Endothelial cell of umbilical vein (primary cell): ENCODE measurements around the gene SH3GL1.

ENCODE experiments used
- EZH2 ChIP-seq: IDR thresholded peaks from 2 replicates; pipeline ENCODE4 v1.6.1; 2012; ENCODE audit warnings: borderline replicate concordance, low read depth, mild to moderate bottlenecking, moderate library complexity, low read length, inconsistent platforms; ENCODE audit not compliant: severe bottlenecking
- FOS ChIP-seq: IDR thresholded peaks from 2 replicates; pipeline ENCODE4 v1.6.1; 2011; ENCODE audit warnings: mild to moderate bottlenecking, low read length, moderate library complexity, borderline replicate concordance; ENCODE audit not compliant: insufficient read depth
- GATA2 ChIP-seq: IDR thresholded peaks from 2 replicates; pipeline ENCODE4 v1.7.0; 2011; ENCODE audit warnings: low read depth, mild to moderate bottlenecking, moderate library complexity, mixed read lengths, low read length; ENCODE audit not compliant: insufficient read length, insufficient read depth
- MYC ChIP-seq: IDR thresholded peaks from one replicate; pipeline ENCODE4 v1.6.1; 2011; ENCODE audit warnings: mild to moderate bottlenecking, low read depth, low read length
- POLR2A ChIP-seq: IDR thresholded peaks from 2 replicates; pipeline ENCODE4 v1.6.1; 2012; ENCODE audit warnings: low read depth, mild to moderate bottlenecking, control low read depth, low read length
- POLR2AphosphoS5 ChIP-seq: IDR thresholded peaks from 2 replicates; pipeline ENCODE4 v1.6.1; 2012; ENCODE audit warnings: low read depth, mild to moderate bottlenecking, control low read depth, low read length, moderate library complexity; ENCODE audit not compliant: insufficient read depth
- TF ChIP-seq, protein P1 (sequence below), 2 donors: IDR thresholded peaks; 1 replicate in 1 of 2; 2 replicates in 1 of 2; pipeline ENCODE4 v1.5.1; 2011; ENCODE audit warnings: low read length in 2 of 2, mild to moderate bottlenecking in 2 of 2, moderate library complexity in 2 of 2, control low read depth in 1 of 2, inconsistent platforms in 1 of 2, low read depth in 1 of 2; ENCODE audit not compliant: insufficient read depth in 1 of 2; ENCODE audit errors: extremely low read depth in 1 of 2
- TF ChIP-seq, protein P2 (sequence below): IDR thresholded peaks from 2 replicates; pipeline ENCODE4 v1.6.1; 2011; ENCODE audit not compliant: insufficient read depth, insufficient read length

DNA sequence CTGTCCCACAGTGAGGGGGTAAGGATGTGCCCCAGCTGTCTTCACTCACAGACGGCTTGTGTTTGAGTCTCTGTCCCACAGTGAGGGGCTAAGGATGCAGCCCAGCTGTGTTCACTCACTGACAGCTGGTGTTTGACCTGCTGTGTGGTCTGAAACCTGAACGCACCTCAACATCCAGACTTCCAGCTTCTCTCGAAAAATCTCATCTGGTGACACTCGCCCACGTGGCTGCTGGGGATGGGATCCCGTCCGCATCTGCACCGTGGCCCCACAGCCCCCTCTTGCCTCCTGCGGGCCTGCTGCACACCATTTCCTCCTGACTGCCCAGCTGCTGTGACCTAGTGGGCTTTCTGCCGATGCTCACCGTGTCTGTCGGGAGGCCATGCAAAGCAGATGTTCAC is 29.4 kb upstream of the SH3GL1 start:
- TF ChIP-seq GATA2, result no peak
- TF ChIP-seq, protein P1, sequence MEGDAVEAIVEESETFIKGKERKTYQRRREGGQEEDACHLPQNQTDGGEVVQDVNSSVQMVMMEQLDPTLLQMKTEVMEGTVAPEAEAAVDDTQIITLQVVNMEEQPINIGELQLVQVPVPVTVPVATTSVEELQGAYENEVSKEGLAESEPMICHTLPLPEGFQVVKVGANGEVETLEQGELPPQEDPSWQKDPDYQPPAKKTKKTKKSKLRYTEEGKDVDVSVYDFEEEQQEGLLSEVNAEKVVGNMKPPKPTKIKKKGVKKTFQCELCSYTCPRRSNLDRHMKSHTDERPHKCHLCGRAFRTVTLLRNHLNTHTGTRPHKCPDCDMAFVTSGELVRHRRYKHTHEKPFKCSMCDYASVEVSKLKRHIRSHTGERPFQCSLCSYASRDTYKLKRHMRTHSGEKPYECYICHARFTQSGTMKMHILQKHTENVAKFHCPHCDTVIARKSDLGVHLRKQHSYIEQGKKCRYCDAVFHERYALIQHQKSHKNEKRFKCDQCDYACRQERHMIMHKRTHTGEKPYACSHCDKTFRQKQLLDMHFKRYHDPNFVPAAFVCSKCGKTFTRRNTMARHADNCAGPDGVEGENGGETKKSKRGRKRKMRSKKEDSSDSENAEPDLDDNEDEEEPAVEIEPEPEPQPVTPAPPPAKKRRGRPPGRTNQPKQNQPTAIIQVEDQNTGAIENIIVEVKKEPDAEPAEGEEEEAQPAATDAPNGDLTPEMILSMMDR (IDR thresholded peaks at IDR 0.05; ENCODE audit: extremely low read depth in 1 of 2, insufficient read depth in 1 of 2, low read depth in 1 of 2, low read length in 2 of 2), result no peak
- no peak for TF ChIP-seq POLR2A
- TF ChIP-seq, protein P2, sequence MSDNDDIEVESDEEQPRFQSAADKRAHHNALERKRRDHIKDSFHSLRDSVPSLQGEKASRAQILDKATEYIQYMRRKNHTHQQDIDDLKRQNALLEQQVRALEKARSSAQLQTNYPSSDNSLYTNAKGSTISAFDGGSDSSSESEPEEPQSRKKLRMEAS, result no peak
- no peak for TF ChIP-seq POLR2AphosphoS5
- TF ChIP-seq MYC, result no peak
- TF ChIP-seq EZH2, result no peak
- TF ChIP-seq FOS, result no peak
